GM23248 (cell line): ENCODE results near the gene STX10.

ENCODE experiments used
- EZH2 ChIP-seq: fragments of 200-600 bp; sonication (generic); IDR thresholded peaks from 2 replicates; pipeline ENCODE4 v1.6.1; 2018; ENCODE audit warnings: antibody characterized with exemption, mild to moderate bottlenecking; ENCODE audit not compliant: insufficient read depth, poor library complexity, severe bottlenecking
- EZH2phosphoT487 ChIP-seq: fragments of 200-600 bp; sonication (generic); IDR thresholded peaks from 2 replicates; pipeline ENCODE4 v1.6.1; 2018; ENCODE audit warnings: antibody characterized with exemption, moderate library complexity, mild to moderate bottlenecking, low read depth; ENCODE audit not compliant: insufficient read depth

DNA sequence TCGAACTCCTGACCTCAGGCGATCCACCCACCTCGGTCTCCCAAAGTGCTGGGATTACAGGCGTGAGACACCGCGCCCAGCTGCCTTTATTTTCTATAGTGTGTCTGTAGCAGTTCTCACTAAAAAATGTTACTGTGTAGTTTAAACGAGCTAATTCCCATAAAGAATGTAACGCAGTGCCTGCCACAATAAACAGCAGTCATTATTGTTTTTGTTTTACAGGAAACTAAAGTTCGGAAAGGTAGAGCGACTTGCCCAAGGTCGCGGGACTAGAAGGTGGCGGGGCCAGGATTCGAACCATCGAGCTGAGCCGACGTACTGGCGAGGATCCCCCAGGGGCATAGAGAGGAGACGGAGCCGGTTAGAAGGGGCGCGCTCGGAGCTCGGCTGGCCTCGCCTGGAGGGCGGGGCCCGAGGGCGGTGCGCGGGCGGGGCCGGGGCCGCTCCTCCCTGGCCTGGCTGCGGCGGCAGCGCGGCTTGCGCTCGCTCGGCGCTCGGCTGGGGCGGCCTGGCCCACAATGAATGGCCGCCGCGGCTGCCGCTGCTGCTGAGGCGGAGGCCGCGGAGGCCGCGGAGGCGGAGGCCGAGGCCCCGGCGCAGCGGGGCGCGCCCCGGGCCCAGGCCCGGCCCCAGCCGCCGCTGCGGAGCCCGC is 32.3 kb downstream of the STX10 start, which contains the start of gene NACC1:
- TF ChIP-seq EZH2 (no peak), EZH2phosphoT487 (no peak)
